Body of pancreas (tissue), 4 donors: ENCODE data around the gene TAF15. TPM values are rescaled to one million over a fixed set of nuclear protein-coding genes. Genes with fewer than 3 reads are reported as not detected.
A peak's percentile ranks its signal among the peaks of the same experiment; 100 is the strongest.

Source experiments
- ATAC-seq: fragments of 150-250 bp; one replicate; pipeline ENCODE4 v1.9.1; 2016
- DNase-seq, 4 donors: peaks; one replicate each; pipeline ENCODE4 v3.0.0-alpha.2; 2019
- H3K27ac ChIP-seq, 4 donors: fragments of 200-600 bp; sonication (generic); 1 replicate in 3 of 4; 2 replicates in 1 of 4; pipeline versions ENCODE4 v1.5.1 to v1.6.1; 2016 to 2019; ENCODE audit warnings: mild to moderate bottlenecking in 1 of 4, mixed read lengths in 1 of 4, moderate library complexity in 1 of 4
- H3K27me3 ChIP-seq, 2 donors: fragments of 200-600 bp; sonication (generic); one replicate each; pipeline ENCODE4 v1.6.0; 2016; ENCODE audit warnings: mild to moderate bottlenecking in 1 of 2
- H3K36me3 ChIP-seq, 2 donors: fragments of 200-600 bp; sonication (generic); replicated peaks in 1 of 2; 2 replicates each; pipeline ENCODE4 v1.5.1; 2016; ENCODE audit warnings: low read depth in 2 of 2; ENCODE audit not compliant: insufficient read depth in 1 of 2
- H3K4me1 ChIP-seq: fragments of 200-600 bp; sonication (generic); one replicate; pipeline ENCODE4 v1.6.0; 2016
- H3K4me3 ChIP-seq, 2 donors: fragments of 200-600 bp; sonication (generic); 1 replicate in 1 of 2; 2 replicates in 1 of 2; pipeline ENCODE4 v1.5.1; 2016 to 2019
- H3K9me3 ChIP-seq, 3 donors: fragments of 200-600 bp; sonication (generic); 1 replicate in 2 of 3; 2 replicates in 1 of 3; pipeline ENCODE4 v1.5.1; 2016
- POLR2A ChIP-seq, 3 donors: fragments of 450-650 bp; IDR thresholded peaks; one replicate each; pipeline ENCODE4 v1.6.1; 2016; ENCODE audit warnings: antibody characterized with exemption in 3 of 3, mild to moderate bottlenecking in 2 of 3
- WGBS, 2 donors: methylation state at CpG; one replicate each; pipeline ENCODE4 v1.1.5; 2017; 5-methylcytosine and 5-hydroxymethylcytosine counted together
- intact Hi-C: fragments of 100-400 bp; cut with DNase I; formaldehyde crosslinking; loops from one replicate; pipeline ENCODE4 v1.15.1; 2023
- total RNA-seq, 2 donors: library from RNA; depleted of rRNA; stranded (reverse); fragments of >200 nt; gene quantifications; one replicate each; pipeline ENCODE4 v1.1.0, GENCODE V29; 2016
- TF ChIP-seq, protein P1 (sequence below), 7 experiments: fragments of 450-650 bp in 4 of 7; fragments of 200-600 bp in 3 of 7; sonication (generic) in 3 of 7; IDR thresholded peaks; one replicate each; pipeline ENCODE4 v1.5.1; 2016 to 2019; ENCODE audit warnings: antibody characterized with exemption in 7 of 7

TAF15 gene
- total RNA-seq, 2 donors from 2014 or later: 47.7 to 51.1 TPM

DNA sequence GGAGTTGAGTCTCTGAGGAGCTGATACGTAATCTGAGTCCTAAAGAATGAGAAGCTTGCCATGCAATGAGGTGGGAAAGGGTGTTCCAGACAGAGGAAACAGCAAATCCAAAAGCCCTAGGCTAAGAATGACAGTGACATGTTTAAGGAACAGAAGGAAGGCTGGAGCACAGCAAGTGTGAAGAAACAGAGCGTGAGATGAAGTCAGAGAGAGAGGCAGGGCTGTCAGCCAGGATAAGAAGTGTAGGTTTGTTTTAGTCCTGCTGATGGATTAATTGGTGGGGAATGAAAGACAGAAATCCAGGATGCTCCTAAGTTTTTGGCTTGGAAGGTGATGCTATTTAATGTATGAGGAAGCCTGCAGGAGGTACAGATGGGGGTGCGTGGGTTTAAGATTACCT, 28.3 kb upstream of the TAF15 start:
- H3K27ac ChIP-seq: no peak overlapping the region
- no peaks in the 10 kb centered on the region for H3K27me3 ChIP-seq
- H3K4me1 ChIP-seq: peaks cover 26% of the 10 kb centered on the region
- H3K9me3 ChIP-seq: no peaks in the 10 kb centered on the region
- ATAC-seq (no peak), DNase-seq (no peak)
- H3K36me3 ChIP-seq: no peaks in the 10 kb centered on the region
- H3K4me3 ChIP-seq: no peak overlapping the region
- intact Hi-C loops: no loop called here
- WGBS, 2 donors: 71 to 83% methylated on average over 3 of the region's 3 CpGs
- TF ChIP-seq, protein P1, sequence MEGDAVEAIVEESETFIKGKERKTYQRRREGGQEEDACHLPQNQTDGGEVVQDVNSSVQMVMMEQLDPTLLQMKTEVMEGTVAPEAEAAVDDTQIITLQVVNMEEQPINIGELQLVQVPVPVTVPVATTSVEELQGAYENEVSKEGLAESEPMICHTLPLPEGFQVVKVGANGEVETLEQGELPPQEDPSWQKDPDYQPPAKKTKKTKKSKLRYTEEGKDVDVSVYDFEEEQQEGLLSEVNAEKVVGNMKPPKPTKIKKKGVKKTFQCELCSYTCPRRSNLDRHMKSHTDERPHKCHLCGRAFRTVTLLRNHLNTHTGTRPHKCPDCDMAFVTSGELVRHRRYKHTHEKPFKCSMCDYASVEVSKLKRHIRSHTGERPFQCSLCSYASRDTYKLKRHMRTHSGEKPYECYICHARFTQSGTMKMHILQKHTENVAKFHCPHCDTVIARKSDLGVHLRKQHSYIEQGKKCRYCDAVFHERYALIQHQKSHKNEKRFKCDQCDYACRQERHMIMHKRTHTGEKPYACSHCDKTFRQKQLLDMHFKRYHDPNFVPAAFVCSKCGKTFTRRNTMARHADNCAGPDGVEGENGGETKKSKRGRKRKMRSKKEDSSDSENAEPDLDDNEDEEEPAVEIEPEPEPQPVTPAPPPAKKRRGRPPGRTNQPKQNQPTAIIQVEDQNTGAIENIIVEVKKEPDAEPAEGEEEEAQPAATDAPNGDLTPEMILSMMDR (IDR thresholded peaks at IDR 0.05): no peak
- TF ChIP-seq POLR2A (IDR thresholded peaks at IDR 0.05): no peak

GRCh38 chr17:35784895-35785294, 24.4 kb upstream of the TAF15 start:
- Histone ChIP-seq H3K27ac (no peak overlapping the region), H3K27me3 (no peaks in the 10 kb centered on the region), H3K9me3 (no peaks in the 10 kb centered on the region), H3K4me3 (no peak overlapping the region), H3K4me1 (peaks cover 26% of the 10 kb centered on the region), H3K36me3 (no peaks in the 10 kb centered on the region)
- TF ChIP-seq, protein P1 (IDR thresholded peaks at IDR 0.05): no peak
- TF ChIP-seq POLR2A (IDR thresholded peaks at IDR 0.05): no peak
- intact Hi-C loops: no loop called here
- DNase-seq (no peak), ATAC-seq (no peak)
- WGBS, 2 donors: 85 to 86% methylated on average over 2 of the region's 2 CpGs

GRCh38 chr17:35786941-35787432, 22.3 kb upstream of the TAF15 start:
- H3K27me3 ChIP-seq: no peaks in the 10 kb centered on the region
- no peaks in the 10 kb centered on the region for H3K9me3 ChIP-seq
- intact Hi-C loops: no loop called here
- H3K4me1 ChIP-seq: peaks cover 26% of the 10 kb centered on the region
- no peak overlapping the region for H3K4me3 ChIP-seq
- no peak for DNase-seq
- no peaks in the 10 kb centered on the region for H3K36me3 ChIP-seq
- WGBS, 2 donors: 55 to 56% methylated on average over 3 of the region's 3 CpGs
- H3K27ac ChIP-seq: no peak overlapping the region
- ATAC-seq: no peak
- TF ChIP-seq POLR2A (IDR thresholded peaks at IDR 0.05): no peak
- TF ChIP-seq, protein P1 (IDR thresholded peaks at IDR 0.05): no peak

DNA sequence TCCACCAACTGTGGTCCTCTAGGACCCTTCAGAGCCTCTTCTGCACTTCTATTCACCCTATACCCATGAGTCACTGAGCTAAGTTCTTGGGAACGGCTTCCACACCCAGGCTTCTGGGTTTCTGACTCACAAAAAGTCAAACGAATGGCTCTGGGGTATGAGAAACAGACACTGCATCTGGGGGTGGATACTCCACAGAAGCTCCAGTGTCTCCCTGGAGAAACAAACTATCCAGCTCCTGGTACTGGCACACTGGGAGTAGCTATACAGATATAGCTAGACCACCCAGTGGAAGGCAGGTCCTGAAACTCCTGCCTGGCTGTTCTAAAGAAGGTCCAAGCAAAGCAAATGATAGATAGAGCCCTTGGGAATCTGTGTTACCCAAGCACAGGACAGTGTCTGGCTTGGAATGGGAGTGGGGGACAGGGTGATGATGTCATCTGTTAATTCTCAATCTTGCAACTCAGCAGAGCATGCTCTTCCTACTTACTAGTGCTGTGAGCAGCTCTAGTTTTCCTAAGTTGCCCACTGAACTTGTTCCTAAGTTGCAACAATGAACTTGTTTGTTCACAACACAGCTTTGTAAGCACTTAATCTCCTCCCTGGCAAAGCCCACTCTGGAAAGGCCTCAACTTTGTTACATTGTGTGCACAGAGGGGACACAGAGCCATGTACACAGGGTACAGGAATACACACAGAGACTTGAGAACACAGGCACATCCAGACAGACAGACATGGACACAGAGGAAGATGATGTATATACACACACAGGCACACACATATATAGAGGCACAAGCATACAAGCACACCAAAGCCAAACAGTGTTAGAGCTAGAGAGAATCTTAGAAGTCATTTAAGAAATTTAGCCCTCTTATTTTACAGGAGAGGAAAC, 20.6 kb upstream of the TAF15 start:
- H3K27me3 ChIP-seq: no peaks in the 10 kb centered on the region
- DNase-seq: peak in 1 of 4 donors; percentile 33
- H3K27ac ChIP-seq: no peak overlapping the region
- H3K36me3 ChIP-seq: no peaks in the 10 kb centered on the region
- ATAC-seq: peak; percentile 58
- no peak for TF ChIP-seq POLR2A (IDR thresholded peaks at IDR 0.05)
- TF ChIP-seq, protein P1 (IDR thresholded peaks at IDR 0.05): no peak
- H3K4me1 ChIP-seq: peaks cover 12% of the 10 kb centered on the region
- WGBS, 2 donors: 60 to 65% methylated on average over 2 of the region's 2 CpGs
- no peak overlapping the region for H3K4me3 ChIP-seq
- H3K9me3 ChIP-seq: no peaks in the 10 kb centered on the region
- intact Hi-C loops: no loop called here
